ENCODE data around the gene SLC34A1.
"Not testable (repeated sequence)": the region's sequence is repeated elsewhere in the genome, so short reads cannot be mapped to it uniquely, and the experiment has no call there.

The SLC34A1 gene

DNA sequence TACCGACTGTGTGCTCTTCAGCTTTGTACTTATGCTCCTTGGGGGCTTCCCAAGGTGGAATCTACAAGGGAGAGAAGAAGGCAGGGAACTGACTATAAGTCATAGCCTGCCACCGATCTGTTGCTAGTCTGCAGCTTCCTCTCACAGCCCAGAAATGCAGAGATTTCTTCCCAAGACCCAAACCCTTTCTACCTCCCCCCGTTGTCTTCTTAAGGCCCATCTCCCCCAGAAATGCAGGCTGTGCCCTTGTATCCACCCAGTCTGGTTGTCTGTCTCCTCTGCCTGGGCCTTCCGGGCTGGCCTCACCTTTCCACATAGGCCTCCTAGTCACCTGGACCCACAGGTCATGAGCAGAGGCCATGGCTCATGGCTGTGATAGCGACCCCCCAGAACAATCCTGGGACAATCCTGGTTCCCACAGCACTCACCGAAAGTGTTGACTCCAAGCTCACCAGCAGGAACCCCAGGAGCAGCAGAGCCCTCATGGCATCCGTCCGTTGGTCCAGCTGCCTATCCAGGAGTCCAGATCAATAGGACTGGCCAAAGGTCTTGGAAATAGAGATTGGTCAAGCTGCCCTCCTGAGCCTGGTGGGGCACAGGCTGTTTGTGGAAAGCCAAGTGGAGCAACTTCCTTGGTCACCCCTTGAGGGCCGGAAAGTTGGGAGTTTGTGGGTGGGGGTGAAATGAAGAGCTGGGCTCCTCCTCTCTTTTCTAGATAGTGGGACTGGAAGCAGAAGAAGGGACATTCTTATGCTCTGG is 25.0 kb downstream of the SLC34A1 start, which contains the start of gene F12:
TSS of gene F12 (minus strand) at position 522 of the 759 bp plus-strand sequence. CDS start at position 485, 37 bp downstream.
- no peaks in the 10 kb centered on the region for H3K36me3 ChIP-seq (ENCODE audit: low read depth)
- DNase-seq (ENCODE audit: low spot score) (no peak), ATAC-seq (ENCODE audit: low read depth) (no peak)
- no peak for TF ChIP-seq CTCF (IDR thresholded peaks at IDR 0.05; ENCODE audit: poor library complexity, severe bottlenecking)
- H3K4me3 ChIP-seq (ENCODE audit: severe bottlenecking): no peak within 1 kb of the TSS
- H3K9me3 ChIP-seq (ENCODE audit: severe bottlenecking): no peaks in the 10 kb centered on the region
- H3K27ac ChIP-seq (ENCODE audit: poor library complexity, severe bottlenecking): no peak within 1 kb of the TSS
- no peaks in the 10 kb centered on the region for H3K4me1 ChIP-seq (ENCODE audit: insufficient read depth, poor library complexity, severe bottlenecking)
- H3K27me3 ChIP-seq (ENCODE audit: insufficient read depth, poor library complexity, severe bottlenecking): no peaks in the 10 kb centered on the region

GRCh38 chr5:177410575-177410974 is 26.3 kb downstream of the SLC34A1 start:
- no peak for TF ChIP-seq CTCF (IDR thresholded peaks at IDR 0.05; ENCODE audit: poor library complexity, severe bottlenecking)
- no peaks in the 10 kb centered on the region for H3K4me1 ChIP-seq (ENCODE audit: insufficient read depth, poor library complexity, severe bottlenecking)
- ATAC-seq (ENCODE audit: low read depth) (no peak), DNase-seq (ENCODE audit: low spot score) (no peak)
- no peaks in the 10 kb centered on the region for H3K27me3 ChIP-seq (ENCODE audit: insufficient read depth, poor library complexity, severe bottlenecking)
- no peak overlapping the region for H3K4me3 ChIP-seq (ENCODE audit: severe bottlenecking)
- H3K27ac ChIP-seq (ENCODE audit: poor library complexity, severe bottlenecking): no peak overlapping the region
- no peaks in the 10 kb centered on the region for H3K36me3 ChIP-seq (ENCODE audit: low read depth)
- H3K9me3 ChIP-seq (ENCODE audit: severe bottlenecking): no peaks in the 10 kb centered on the region

GRCh38 chr5:177412603-177413233 is 28.5 kb downstream of the SLC34A1 start:
- ATAC-seq (ENCODE audit: low read depth): no peak
- DNase-seq (ENCODE audit: low spot score): no peak
- Histone ChIP-seq H3K36me3 (ENCODE audit: low read depth) (no peaks in the 10 kb centered on the region), H3K27me3 (ENCODE audit: insufficient read depth, poor library complexity, severe bottlenecking) (no peaks in the 10 kb centered on the region), H3K27ac (ENCODE audit: poor library complexity, severe bottlenecking) (no peak overlapping the region), H3K4me3 (ENCODE audit: severe bottlenecking) (no peak overlapping the region), H3K4me1 (ENCODE audit: insufficient read depth, poor library complexity, severe bottlenecking) (no peaks in the 10 kb centered on the region), H3K9me3 (ENCODE audit: severe bottlenecking) (no peaks in the 10 kb centered on the region)
- no peak for TF ChIP-seq CTCF (IDR thresholded peaks at IDR 0.05; ENCODE audit: poor library complexity, severe bottlenecking)

DNA sequence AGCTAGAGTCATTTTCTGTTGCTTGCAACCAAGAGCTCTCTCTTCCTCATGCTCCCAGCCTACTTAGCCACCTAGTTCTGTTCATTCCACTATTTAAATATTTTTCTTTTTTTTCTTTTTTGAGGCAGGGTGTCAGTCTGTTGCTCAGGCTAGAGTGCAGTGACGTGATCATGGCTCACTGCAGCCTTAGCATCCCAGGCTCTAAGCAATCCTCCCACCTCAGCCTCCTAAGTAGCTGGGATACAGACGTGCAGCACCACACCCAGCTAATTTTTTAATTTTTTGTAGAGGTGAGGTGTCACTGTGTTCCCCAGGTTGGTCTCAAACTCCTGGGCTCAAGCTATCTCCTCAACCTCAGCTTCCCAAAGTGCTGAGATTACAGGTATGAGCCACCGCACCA is 30.2 kb downstream of the SLC34A1 start:
- no peak for TF ChIP-seq CTCF (IDR thresholded peaks at IDR 0.05; ENCODE audit: poor library complexity, severe bottlenecking)
- H3K27me3 ChIP-seq (ENCODE audit: insufficient read depth, poor library complexity, severe bottlenecking): no peaks in the 10 kb centered on the region
- no peak for ATAC-seq (ENCODE audit: low read depth)
- no peak overlapping the region for H3K4me3 ChIP-seq (ENCODE audit: severe bottlenecking)
- H3K27ac ChIP-seq (ENCODE audit: poor library complexity, severe bottlenecking): no peak overlapping the region
- no peaks in the 10 kb centered on the region for H3K4me1 ChIP-seq (ENCODE audit: insufficient read depth, poor library complexity, severe bottlenecking)
- no peaks in the 10 kb centered on the region for H3K36me3 ChIP-seq (ENCODE audit: low read depth)
- no peaks in the 10 kb centered on the region for H3K9me3 ChIP-seq (ENCODE audit: severe bottlenecking)
- no peak for DNase-seq (ENCODE audit: low spot score)

- DNase-seq (ENCODE audit: low spot score); H3K4me1 ChIP-seq (ENCODE audit: insufficient read depth, poor library complexity, severe bottlenecking); H3K36me3 ChIP-seq (ENCODE audit: low read depth); H3K27me3 ChIP-seq (ENCODE audit: insufficient read depth, poor library complexity, severe bottlenecking); H3K27ac ChIP-seq (ENCODE audit: poor library complexity, severe bottlenecking); H3K4me3 ChIP-seq (ENCODE audit: severe bottlenecking); ATAC-seq (ENCODE audit: low read depth); H3K9me3 ChIP-seq (ENCODE audit: severe bottlenecking): not testable (repeated sequence)
Observed at GRCh38 chr5:177417081-177417480, 32.8 kb downstream of the SLC34A1 start.
